ENCODE data around the gene HDAC4.
"Not testable (repeated sequence)": the region's sequence is repeated elsewhere in the genome, so short reads cannot be mapped to it uniquely, and the experiment has no call there.

HDAC4 gene

GRCh38 chr2:239184968-239185903, 215.6 kb downstream of the HDAC4 start:
- no peak for DNase-seq (ENCODE audit: low spot score)

GRCh38 chr2:239184179-239184578, 216.6 kb downstream of the HDAC4 start:
- no peak for DNase-seq (ENCODE audit: low spot score)

GRCh38 chr2:239182981-239183791, 217.6 kb downstream of the HDAC4 start:
- DNase-seq (ENCODE audit: low spot score) = no peak

GRCh38 chr2:239181903-239182581, 218.8 kb downstream of the HDAC4 start:
- no peak for DNase-seq (ENCODE audit: low spot score)

- no peak for DNase-seq (ENCODE audit: low spot score)
Measured at GRCh38 chr2:239181074-239181902, 219.5 kb downstream of the HDAC4 start.

- no peak for DNase-seq (ENCODE audit: low spot score)
Measured at GRCh38 chr2:239180526-239181073, 220.2 kb downstream of the HDAC4 start.

- DNase-seq (ENCODE audit: low spot score) = no peak
Measured at GRCh38 chr2:239179851-239180371, 220.9 kb downstream of the HDAC4 start.

- DNase-seq (ENCODE audit: low spot score) = no peak
Measured at GRCh38 chr2:239178954-239179353, 221.9 kb downstream of the HDAC4 start.

- DNase-seq (ENCODE audit: low spot score) = no peak
Measured at GRCh38 chr2:239178484-239178883, 222.3 kb downstream of the HDAC4 start.

- no peak for DNase-seq (ENCODE audit: low spot score)
Measured at GRCh38 chr2:239177908-239178307, 222.9 kb downstream of the HDAC4 start.

- no peak for DNase-seq (ENCODE audit: low spot score)
Measured at GRCh38 chr2:239177325-239177724, 223.5 kb downstream of the HDAC4 start.

GRCh38 chr2:239176138-239176803, 224.5 kb downstream of the HDAC4 start:
- not testable (repeated sequence) for DNase-seq (ENCODE audit: low spot score)

- no peak for DNase-seq (ENCODE audit: low spot score)
Measured at GRCh38 chr2:239175181-239175580, 225.6 kb downstream of the HDAC4 start.

GRCh38 chr2:239173301-239173700, 227.5 kb downstream of the HDAC4 start:
- DNase-seq (ENCODE audit: low spot score) = no peak

GRCh38 chr2:239171643-239172042, 229.2 kb downstream of the HDAC4 start:
- DNase-seq (ENCODE audit: low spot score) = no peak

GRCh38 chr2:239169311-239170048, 231.3 kb downstream of the HDAC4 start:
- DNase-seq (ENCODE audit: low spot score) = no peak

GRCh38 chr2:239168575-239168974, 232.2 kb downstream of the HDAC4 start:
- DNase-seq (ENCODE audit: low spot score) = no peak

GRCh38 chr2:239167766-239168444, 232.9 kb downstream of the HDAC4 start:
- no peak for DNase-seq (ENCODE audit: low spot score)
